HCT116 (cell line): Measurements from ENCODE around the gene APLN. TPM values are rescaled to one million over a fixed set of nuclear protein-coding genes. Genes with fewer than 3 reads are reported as not detected.

Experiments
- ATAC-seq: fragments of 200-7000 bp; cut with Tn5 transposase; 2 replicates; pipeline ENCODE4 v1.9.1; 2020; ENCODE audit warnings: mild to moderate bottlenecking, moderate library complexity
- BruUV-seq: library from RNA; stranded (reverse); fragments of 400-500 nt; replicated peaks from 2 replicates; lab custom pipeline; 2021; lab: Mats Ljungman, UMichigan
- CTCF ChIA-PET: fragments of 300-600 bp; sonication (Branson Sonifier 250); formaldehyde crosslinking; loops from one replicate; lab custom pipeline; 2021; ENCODE audit warnings: antibody characterized with exemption; lab: Charles Lee
- POLR2A ChIA-PET: fragments of 300-600, 350-600 bp; sonication (Branson Sonifier 250); formaldehyde crosslinking; loops from one replicate; lab custom pipeline; 2021; ENCODE audit warnings: antibody characterized with exemption; lab: Charles Lee
- RAD21 ChIA-PET, 2 experiments: fragments of 300-600 bp; sonication (Branson Sonifier 250); formaldehyde crosslinking; loops; one replicate each; lab custom pipeline; 2023; ENCODE audit warnings: low total read pairs in 2 of 2; ENCODE audit not compliant: uncharacterized antibody in 2 of 2, unreplicated experiment in 2 of 2, low non-redundant PET in 1 of 2; lab: Charles Lee
- DNase-seq: peaks from one replicate; pipeline ENCODE4 v3.0.0-alpha.2; 2010; ENCODE audit warnings: low read depth, low spot score
- H2AFZ ChIP-seq: fragments of 200-600 bp; shearing (Covaris generic), sonication (generic); 2 replicates; pipeline ENCODE4 v1.6.1; 2017; ENCODE audit warnings: low read depth, mixed run types, mixed read lengths, antibody characterized with exemption, low read length; ENCODE audit not compliant: poor library complexity, severe bottlenecking
- H3K27ac ChIP-seq: 2 replicates; pipeline ENCODE4 v1.5.1; 2012; ENCODE audit warnings: low read depth, low read length
- H3K27me3 ChIP-seq: fragments of 200-600 bp; sonication (generic); 2 replicates; pipeline ENCODE4 v1.6.1; 2016; ENCODE audit warnings: mixed run types, low read length, mixed read lengths; ENCODE audit not compliant: insufficient read depth
- H3K36me3 ChIP-seq, 2 experiments: fragments of 200-500 bp in 1 of 2; fragments of 200-600 bp in 1 of 2; sonication (Bioruptor generic) in 1 of 2; sonication (generic) in 1 of 2; 2 replicates each; pipeline versions ENCODE4 v1.5.1 to v1.6.1; 2014 to 2016; ENCODE audit warnings: low read length in 2 of 2, inconsistent platforms in 1 of 2, mixed read lengths in 1 of 2, mixed run types in 1 of 2; ENCODE audit not compliant: insufficient read depth in 2 of 2, control insufficient read depth in 1 of 2
- H3K4me1 ChIP-seq, 2 experiments: fragments of 200-600 bp in 1 of 2; sonication (generic) in 1 of 2; 2 replicates each; pipeline versions ENCODE4 v1.5.1 to v1.6.1; 2012 to 2017; ENCODE audit warnings: low read length in 2 of 2, inconsistent platforms in 1 of 2, mild to moderate bottlenecking in 1 of 2, mixed read lengths in 1 of 2, mixed run types in 1 of 2, moderate library complexity in 1 of 2; ENCODE audit not compliant: insufficient read depth in 2 of 2, control insufficient read depth in 1 of 2
- H3K4me2 ChIP-seq: fragments of 200-600 bp; sonication (generic); 2 replicates; pipeline ENCODE4 v1.6.1; 2017; ENCODE audit warnings: mixed run types, low read length, mixed read lengths
- H3K4me3 ChIP-seq, 2 experiments: fragments of 200-600 bp in 1 of 2; sonication (generic) in 1 of 2; replicated peaks in 1 of 2; 2 replicates each; pipeline ENCODE4 v1.5.1; 2011 to 2016; ENCODE audit warnings: low read length in 2 of 2, control low read depth in 1 of 2, low read depth in 1 of 2, mild to moderate bottlenecking in 1 of 2, mixed read lengths in 1 of 2, mixed run types in 1 of 2
- H3K79me2 ChIP-seq: fragments of 200-600 bp; sonication (generic); 2 replicates; pipeline ENCODE4 v1.6.1; 2017; ENCODE audit warnings: mild to moderate bottlenecking, mixed run types, low read length, moderate library complexity, mixed read lengths; ENCODE audit not compliant: insufficient read depth
- H3K9ac ChIP-seq: fragments of 200-600 bp; sonication (generic); 2 replicates; pipeline ENCODE4 v1.6.1; 2016; ENCODE audit warnings: low read length, mixed read lengths
- H3K9me2 ChIP-seq: fragments of 200-600 bp; sonication (generic), shearing (Covaris generic); 2 replicates; pipeline ENCODE4 v1.6.1; 2017; ENCODE audit warnings: mixed run types, mild to moderate bottlenecking, moderate library complexity; ENCODE audit not compliant: insufficient read depth
- H3K9me3 ChIP-seq, 2 experiments: fragments of 200-500 bp in 1 of 2; fragments of 200-600 bp in 1 of 2; sonication (Bioruptor generic) in 1 of 2; sonication (generic) in 1 of 2; 2 replicates each; pipeline ENCODE4 v1.6.1; 2014 to 2017; ENCODE audit warnings: low read length in 2 of 2, mixed read lengths in 2 of 2, inconsistent platforms in 1 of 2, low read depth in 1 of 2, mild to moderate bottlenecking in 1 of 2, mixed run types in 1 of 2, moderate library complexity in 1 of 2; ENCODE audit not compliant: control insufficient read depth in 1 of 2, insufficient read depth in 1 of 2
- H4K20me1 ChIP-seq: fragments of 200-600 bp; sonication (generic), shearing (Covaris generic); 2 replicates; pipeline ENCODE4 v1.6.1; 2017; ENCODE audit warnings: mixed run types, mild to moderate bottlenecking, moderate library complexity; ENCODE audit not compliant: insufficient read depth
- CBX3 ChIP-seq: IDR thresholded peaks from 2 replicates; pipeline ENCODE4 v1.6.1; 2012; ENCODE audit warnings: low read depth
- EGR1 ChIP-seq: IDR thresholded peaks from 2 replicates; pipeline ENCODE4 v1.6.1; 2012; ENCODE audit warnings: low read depth
- ELF1 ChIP-seq: IDR thresholded peaks from 2 replicates; pipeline ENCODE4 v1.6.1; 2012; ENCODE audit warnings: low read depth, borderline replicate concordance
- POLR2AphosphoS5 ChIP-seq: IDR thresholded peaks from 2 replicates; pipeline ENCODE4 v1.6.1; 2011; ENCODE audit warnings: mild to moderate bottlenecking, low read depth, low read length, moderate library complexity
- RAD21 ChIP-seq: IDR thresholded peaks from 2 replicates; pipeline ENCODE4 v1.6.1; 2012; ENCODE audit warnings: low read depth, mild to moderate bottlenecking
- SIN3A ChIP-seq: IDR thresholded peaks from 2 replicates; pipeline ENCODE4 v1.6.1; 2012; ENCODE audit warnings: low read depth
- YY1 ChIP-seq: IDR thresholded peaks from 2 replicates; pipeline ENCODE4 v1.6.1; 2011; ENCODE audit warnings: low read length, low read depth, moderate library complexity, mild to moderate bottlenecking; ENCODE audit not compliant: insufficient replicate concordance; ENCODE audit errors: extremely low read depth
- ZFX ChIP-seq: fragments of 450-650 bp; IDR thresholded peaks from 2 replicates; pipeline ENCODE4 v1.6.1; 2017
- intact Hi-C: fragments of 100-400 bp; cut with micrococcal nuclease; formaldehyde crosslinking; loops from 2 replicates; pipeline ENCODE4 v1.10.0; 2022
- total RNA-seq: library from RNA; stranded (reverse); gene quantifications from one replicate; pipeline ENCODE4 v1.2.1, GENCODE V29; 2021; ENCODE audit not compliant: unreplicated experiment
- TF ChIP-seq, protein P1 (sequence below): IDR thresholded peaks from 2 replicates; pipeline ENCODE4 v1.6.1; 2012
- TF ChIP-seq, protein P2 (sequence below): IDR thresholded peaks from 2 replicates; pipeline ENCODE4 v1.6.1; 2011; ENCODE audit warnings: mild to moderate bottlenecking, low read length, moderate library complexity; ENCODE audit not compliant: insufficient replicate concordance; ENCODE audit errors: extremely low read depth
- TF ChIP-seq, protein P3 (sequence below): IDR thresholded peaks from 2 replicates; pipeline ENCODE4 v1.6.1; 2012
- TF ChIP-seq, protein P4 (sequence below): IDR thresholded peaks from 2 replicates; pipeline ENCODE4 v1.6.1; 2012; ENCODE audit warnings: low read depth

The APLN gene
- total RNA-seq, 1 experiment from 2014 or later = 0.22 TPM

DNA sequence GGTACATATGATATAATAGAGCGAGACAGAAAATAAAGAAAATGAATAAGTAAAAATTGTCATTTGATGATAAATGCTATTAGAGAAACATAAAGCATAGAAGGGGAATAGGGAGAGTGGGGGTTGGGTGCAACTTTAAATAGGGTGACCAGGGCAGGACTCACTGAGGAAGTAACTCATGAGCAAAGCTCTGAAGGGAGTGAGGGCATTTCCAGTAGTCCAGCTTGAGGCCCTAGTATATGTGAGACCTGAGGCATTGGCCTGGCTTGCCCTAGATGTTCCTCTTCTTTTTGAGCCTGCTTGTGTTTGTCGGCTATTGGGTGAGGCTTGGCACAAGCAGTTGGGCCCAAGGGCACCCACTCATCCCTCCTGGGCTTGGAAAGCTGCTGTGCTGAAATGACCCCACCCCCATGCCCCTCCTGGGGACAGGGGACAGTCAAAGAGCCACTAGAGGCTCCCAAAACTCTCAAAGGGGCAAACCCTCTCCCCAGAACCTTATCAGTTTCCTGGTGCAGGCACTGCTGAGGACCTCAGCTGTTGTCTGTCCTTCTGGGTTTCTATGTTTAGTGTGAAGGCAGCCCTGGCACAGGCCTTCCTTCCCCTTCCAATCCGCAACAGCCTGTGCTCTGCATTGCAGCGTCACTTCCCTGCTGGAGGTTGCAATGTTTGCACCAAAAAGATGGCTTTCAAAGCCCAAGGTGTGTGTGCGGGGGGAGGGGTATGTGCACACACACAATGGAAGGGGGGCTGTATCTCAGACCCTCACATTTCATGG lies 40.1 kb downstream of the APLN start:
- RAD21 ChIA-PET = no interaction called here
- intact Hi-C loops = no loop called here

DNA sequence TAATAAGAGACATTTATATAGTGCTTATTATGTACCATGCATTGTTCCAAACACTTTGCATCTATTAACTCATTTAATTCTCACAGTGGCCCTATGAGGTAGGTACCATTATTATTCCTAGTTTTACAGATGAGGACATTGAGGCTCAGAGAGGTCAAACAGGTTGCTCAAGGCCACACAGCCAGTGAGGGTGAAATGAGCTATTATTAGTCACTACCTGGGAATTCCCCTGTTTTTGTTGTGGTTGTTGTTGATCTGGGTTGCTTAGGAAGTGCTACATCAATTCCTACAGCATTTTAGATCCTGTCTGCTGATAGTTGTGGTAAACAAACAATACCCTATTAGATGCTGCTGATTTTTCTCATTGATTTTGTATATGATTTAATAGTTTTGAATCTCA lies 41.2 kb downstream of the APLN start:
- H3K27me3 ChIP-seq = no peaks in the 10 kb centered on the region
- CTCF ChIA-PET = no interaction called here
- no peak overlapping the region for H3K27ac ChIP-seq

More for the DNA sequence above, 40.1 kb downstream of the APLN start:
- no peaks in the 10 kb centered on the region for H3K9me2 ChIP-seq
- H3K4me3 ChIP-seq = no peak overlapping the region
- H3K79me2 ChIP-seq = no peaks in the 10 kb centered on the region
- no peak overlapping the region for H3K9ac ChIP-seq
- no peaks in the 10 kb centered on the region for H4K20me1 ChIP-seq
- no peaks in the 10 kb centered on the region for H3K27me3 ChIP-seq
- no peak for ATAC-seq
- CTCF ChIA-PET = no interaction called here
- H2AFZ ChIP-seq = no peak overlapping the region
- no peak for DNase-seq
- no peaks in the 10 kb centered on the region for H3K9me3 ChIP-seq
- no peak overlapping the region for H3K27ac ChIP-seq
- no peaks in the 10 kb centered on the region for H3K36me3 ChIP-seq
- no peaks in the 10 kb centered on the region for H3K4me1 ChIP-seq
- no peak overlapping the region for H3K4me2 ChIP-seq
- BruUV-seq = no TSS peak
- TF ChIP-seq EGR1 = no peak
- TF ChIP-seq POLR2AphosphoS5 = no peak
- TF ChIP-seq YY1 = no peak
- POLR2A ChIA-PET = no interaction called here

More for the DNA sequence above, 41.2 kb downstream of the APLN start:
- ATAC-seq (no peak), DNase-seq (no peak)
- Histone ChIP-seq H3K4me3 (no peak overlapping the region), H3K36me3 (no peaks in the 10 kb centered on the region), H3K4me1 (no peaks in the 10 kb centered on the region), H3K4me2 (no peak overlapping the region), H3K9me2 (no peaks in the 10 kb centered on the region), H3K9ac (no peak overlapping the region), H3K9me3 (no peaks in the 10 kb centered on the region), H4K20me1 (no peaks in the 10 kb centered on the region), H3K79me2 (no peaks in the 10 kb centered on the region), H2AFZ (no peak overlapping the region)
- BruUV-seq = no TSS peak
- TF ChIP-seq POLR2AphosphoS5 (no peak), ELF1 (no peak), CBX3 (no peak), SIN3A (no peak), RAD21 (no peak), YY1 (no peak), ZFX (no peak)
- TF ChIP-seq, protein P1, sequence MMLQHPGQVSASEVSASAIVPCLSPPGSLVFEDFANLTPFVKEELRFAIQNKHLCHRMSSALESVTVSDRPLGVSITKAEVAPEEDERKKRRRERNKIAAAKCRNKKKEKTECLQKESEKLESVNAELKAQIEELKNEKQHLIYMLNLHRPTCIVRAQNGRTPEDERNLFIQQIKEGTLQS = no peak
- TF ChIP-seq, protein P2, sequence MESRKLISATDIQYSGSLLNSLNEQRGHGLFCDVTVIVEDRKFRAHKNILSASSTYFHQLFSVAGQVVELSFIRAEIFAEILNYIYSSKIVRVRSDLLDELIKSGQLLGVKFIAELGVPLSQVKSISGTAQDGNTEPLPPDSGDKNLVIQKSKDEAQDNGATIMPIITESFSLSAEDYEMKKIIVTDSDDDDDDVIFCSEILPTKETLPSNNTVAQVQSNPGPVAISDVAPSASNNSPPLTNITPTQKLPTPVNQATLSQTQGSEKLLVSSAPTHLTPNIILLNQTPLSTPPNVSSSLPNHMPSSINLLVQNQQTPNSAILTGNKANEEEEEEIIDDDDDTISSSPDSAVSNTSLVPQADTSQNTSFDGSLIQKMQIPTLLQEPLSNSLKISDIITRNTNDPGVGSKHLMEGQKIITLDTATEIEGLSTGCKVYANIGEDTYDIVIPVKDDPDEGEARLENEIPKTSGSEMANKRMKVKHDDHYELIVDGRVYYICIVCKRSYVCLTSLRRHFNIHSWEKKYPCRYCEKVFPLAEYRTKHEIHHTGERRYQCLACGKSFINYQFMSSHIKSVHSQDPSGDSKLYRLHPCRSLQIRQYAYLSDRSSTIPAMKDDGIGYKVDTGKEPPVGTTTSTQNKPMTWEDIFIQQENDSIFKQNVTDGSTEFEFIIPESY = no peak
- TF ChIP-seq, protein P3, sequence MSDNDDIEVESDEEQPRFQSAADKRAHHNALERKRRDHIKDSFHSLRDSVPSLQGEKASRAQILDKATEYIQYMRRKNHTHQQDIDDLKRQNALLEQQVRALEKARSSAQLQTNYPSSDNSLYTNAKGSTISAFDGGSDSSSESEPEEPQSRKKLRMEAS = no peak
- TF ChIP-seq, protein P4, sequence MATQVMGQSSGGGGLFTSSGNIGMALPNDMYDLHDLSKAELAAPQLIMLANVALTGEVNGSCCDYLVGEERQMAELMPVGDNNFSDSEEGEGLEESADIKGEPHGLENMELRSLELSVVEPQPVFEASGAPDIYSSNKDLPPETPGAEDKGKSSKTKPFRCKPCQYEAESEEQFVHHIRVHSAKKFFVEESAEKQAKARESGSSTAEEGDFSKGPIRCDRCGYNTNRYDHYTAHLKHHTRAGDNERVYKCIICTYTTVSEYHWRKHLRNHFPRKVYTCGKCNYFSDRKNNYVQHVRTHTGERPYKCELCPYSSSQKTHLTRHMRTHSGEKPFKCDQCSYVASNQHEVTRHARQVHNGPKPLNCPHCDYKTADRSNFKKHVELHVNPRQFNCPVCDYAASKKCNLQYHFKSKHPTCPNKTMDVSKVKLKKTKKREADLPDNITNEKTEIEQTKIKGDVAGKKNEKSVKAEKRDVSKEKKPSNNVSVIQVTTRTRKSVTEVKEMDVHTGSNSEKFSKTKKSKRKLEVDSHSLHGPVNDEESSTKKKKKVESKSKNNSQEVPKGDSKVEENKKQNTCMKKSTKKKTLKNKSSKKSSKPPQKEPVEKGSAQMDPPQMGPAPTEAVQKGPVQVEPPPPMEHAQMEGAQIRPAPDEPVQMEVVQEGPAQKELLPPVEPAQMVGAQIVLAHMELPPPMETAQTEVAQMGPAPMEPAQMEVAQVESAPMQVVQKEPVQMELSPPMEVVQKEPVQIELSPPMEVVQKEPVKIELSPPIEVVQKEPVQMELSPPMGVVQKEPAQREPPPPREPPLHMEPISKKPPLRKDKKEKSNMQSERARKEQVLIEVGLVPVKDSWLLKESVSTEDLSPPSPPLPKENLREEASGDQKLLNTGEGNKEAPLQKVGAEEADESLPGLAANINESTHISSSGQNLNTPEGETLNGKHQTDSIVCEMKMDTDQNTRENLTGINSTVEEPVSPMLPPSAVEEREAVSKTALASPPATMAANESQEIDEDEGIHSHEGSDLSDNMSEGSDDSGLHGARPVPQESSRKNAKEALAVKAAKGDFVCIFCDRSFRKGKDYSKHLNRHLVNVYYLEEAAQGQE = no peak
- intact Hi-C loops = no loop called here
- ChIA-PET POLR2A (no interaction called here), RAD21 (no interaction called here)
